PC-3 (cell line): Measurements from ENCODE around the gene ZNF3. TPM values are rescaled to one million over a fixed set of nuclear protein-coding genes. Genes with fewer than 3 reads are reported as not detected.

Experiments used
- ATAC-seq: fragments of 200-7000 bp; cut with Tn5 transposase; 2 replicates; pipeline ENCODE4 v1.9.1; 2020; ENCODE audit warnings: mild to moderate bottlenecking, moderate library complexity
- BruUV-seq: library from RNA; stranded (reverse); fragments of 400-500 nt; replicated peaks from 2 replicates; lab custom pipeline; 2021; lab: Mats Ljungman, UMichigan
- CTCF ChIA-PET: fragments of 300-600 bp; sonication (Branson Sonifier 250); formaldehyde crosslinking; loops from one replicate; lab custom pipeline; 2022; ENCODE audit warnings: antibody characterized with exemption; lab: Charles Lee
- POLR2A ChIA-PET: fragments of 300-600 bp; sonication (Branson Sonifier 250); formaldehyde crosslinking; loops from one replicate; lab custom pipeline; 2022; ENCODE audit warnings: antibody characterized with exemption; ENCODE audit not compliant: unreplicated experiment; lab: Charles Lee
- DNase-seq: peaks from one replicate; pipeline ENCODE4 v3.0.0-alpha.2; 2015
- H2AFZ ChIP-seq: fragments of 300-600 bp; sonication (generic); 2 replicates; pipeline ENCODE4 v1.6.0; 2016; ENCODE audit warnings: antibody characterized with exemption, low read length
- H3F3A ChIP-seq: fragments of 300-600 bp; sonication (generic); one replicate; pipeline ENCODE4 v1.6.0; 2017; ENCODE audit warnings: antibody characterized with exemption, low read length, control low read depth, mild to moderate bottlenecking; ENCODE audit not compliant: unreplicated experiment
- H3K27ac ChIP-seq: fragments of 300-600 bp; sonication (generic); 2 replicates; pipeline ENCODE4 v1.5.1; 2016; ENCODE audit warnings: mild to moderate bottlenecking, low read length
- H3K27me3 ChIP-seq: fragments of 300-600 bp; sonication (generic); 2 replicates; pipeline ENCODE4 v1.6.1; 2016; ENCODE audit warnings: low read length, mixed read lengths
- H3K36me3 ChIP-seq: fragments of 300-600 bp; sonication (generic); 2 replicates; pipeline ENCODE4 v1.6.1; 2016; ENCODE audit warnings: low read depth, mixed run types, low read length, mixed read lengths
- H3K4me1 ChIP-seq: fragments of 300-600 bp; sonication (generic); 2 replicates; pipeline ENCODE4 v1.5.1; 2016; ENCODE audit warnings: low read length; ENCODE audit not compliant: insufficient read depth
- H3K4me2 ChIP-seq: fragments of 300-600 bp; sonication (generic); 2 replicates; pipeline ENCODE4 v1.6.0; 2016; ENCODE audit warnings: low read length
- H3K4me3 ChIP-seq: fragments of 300-600 bp; sonication (generic); 2 replicates; pipeline ENCODE4 v1.5.1; 2016; ENCODE audit warnings: mild to moderate bottlenecking, low read length, mixed read lengths
- H3K79me2 ChIP-seq: fragments of 300-600 bp; sonication (generic); 2 replicates; pipeline ENCODE4 v1.6.1; 2017; ENCODE audit warnings: low read length, mixed read lengths
- H3K9ac ChIP-seq: fragments of 300-600 bp; sonication (generic); 2 replicates; pipeline ENCODE4 v1.6.0; 2016; ENCODE audit warnings: mild to moderate bottlenecking, low read length
- H3K9me2 ChIP-seq: fragments of 300-600 bp; sonication (generic); replicated peaks from 2 replicates; pipeline ENCODE4 v1.6.1; 2016; ENCODE audit warnings: mixed run types, low read length, mixed read lengths
- H3K9me3 ChIP-seq: fragments of 300-600 bp; sonication (generic); 2 replicates; pipeline ENCODE4 v1.6.1; 2016; ENCODE audit warnings: low read length, mixed read lengths
- H4K20me1 ChIP-seq: fragments of 300-600 bp; sonication (generic); 2 replicates; pipeline ENCODE4 v1.6.1; 2016; ENCODE audit warnings: low read length, mixed read lengths
- CTCF ChIP-seq: fragments of 300-600 bp; sonication (generic); conservative IDR thresholded peaks from 2 replicates; pipeline ENCODE4 v1.5.1; 2017; ENCODE audit warnings: antibody characterized with exemption, low read depth, mild to moderate bottlenecking, low read length
- EZH2 ChIP-seq: fragments of 300-600 bp; sonication (generic); IDR thresholded peaks from one replicate; pipeline ENCODE4 v1.6.1; 2017; ENCODE audit warnings: antibody characterized with exemption, mild to moderate bottlenecking, low read length; ENCODE audit not compliant: unreplicated experiment
- EZH2phosphoT487 ChIP-seq: fragments of 300-600 bp; sonication (generic); IDR thresholded peaks from 2 replicates; pipeline ENCODE4 v1.6.1; 2018; ENCODE audit warnings: mild to moderate bottlenecking, antibody characterized with exemption, low read length, borderline replicate concordance
- intact Hi-C: fragments of 100-400 bp; cut with micrococcal nuclease; formaldehyde crosslinking; loops from 2 replicates; pipeline ENCODE4 v1.9.0; 2023
- total RNA-seq: library from RNA; depleted of rRNA; stranded (reverse); fragments of >200 nt; gene quantifications from 2 replicates; pipeline ENCODE4 v1.2.3, GENCODE V29; 2014

ZNF3 gene
- total RNA-seq, 1 experiment from 2014 or later: 16.5 TPM

- peaks cover 3% of the 10 kb centered on the region for H3K36me3 ChIP-seq
- POLR2A ChIA-PET: no interaction called here
- no TSS peak for BruUV-seq
These were observed 33.5 kb upstream of the ZNF3 start for GRCh38 chr7:100115026-100115425.

GRCh38 chr7:100111914-100112313, 30.4 kb upstream of the ZNF3 start:
- H3K79me2 ChIP-seq: no peaks in the 10 kb centered on the region
- no peak overlapping the region for H3K9ac ChIP-seq
- intact Hi-C loops: no loop called here
- H3K27me3 ChIP-seq: no peaks in the 10 kb centered on the region
- H3K36me3 ChIP-seq: peaks cover 3% of the 10 kb centered on the region
- ChIA-PET CTCF (no interaction called here), POLR2A (no interaction called here)
- H3K4me3 ChIP-seq: no peak overlapping the region
- no peaks in the 10 kb centered on the region for H4K20me1 ChIP-seq
- H3F3A ChIP-seq: no peaks in the 10 kb centered on the region
- no peaks in the 10 kb centered on the region for H3K9me2 ChIP-seq
- no TSS peak for BruUV-seq
- ATAC-seq (no peak), DNase-seq (no peak)
- H3K4me2 ChIP-seq: no peak overlapping the region
- no peaks in the 10 kb centered on the region for H3K9me3 ChIP-seq
- H3K4me1 ChIP-seq: no peaks in the 10 kb centered on the region
- no peak for TF ChIP-seq CTCF
- no peak for TF ChIP-seq EZH2phosphoT487
- no peak for TF ChIP-seq EZH2
- no peak overlapping the region for H2AFZ ChIP-seq
- H3K27ac ChIP-seq: no peak overlapping the region

More at GRCh38 chr7:100115026-100115425, 33.5 kb upstream of the ZNF3 start:
- ATAC-seq (no peak), DNase-seq (no peak)
- H3K9ac ChIP-seq: no peak overlapping the region
- no peak overlapping the region for H3K4me3 ChIP-seq
- peaks cover 11% of the 10 kb centered on the region for H3K79me2 ChIP-seq
- no peaks in the 10 kb centered on the region for H3K9me3 ChIP-seq
- H3K27ac ChIP-seq: no peak overlapping the region
- intact Hi-C loops: no loop called here
- no peak overlapping the region for H2AFZ ChIP-seq
- no peaks in the 10 kb centered on the region for H3F3A ChIP-seq
- TF ChIP-seq EZH2phosphoT487 (no peak), CTCF (no peak), EZH2 (no peak)
- H3K9me2 ChIP-seq: no peaks in the 10 kb centered on the region
- CTCF ChIA-PET: no interaction called here
- no peak overlapping the region for H3K4me2 ChIP-seq
- H3K4me1 ChIP-seq: 0 out of 2 replicates have a peak, but pooled peaks cover 5% of the 10 kb centered on the region
- no peaks in the 10 kb centered on the region for H4K20me1 ChIP-seq
- H3K27me3 ChIP-seq: no peaks in the 10 kb centered on the region

GRCh38 chr7:100111156-100111555, 29.6 kb upstream of the ZNF3 start:
- no TSS peak for BruUV-seq
- ATAC-seq (no peak), DNase-seq (no peak)
- Histone ChIP-seq H2AFZ (no peak overlapping the region), H3K4me3 (no peak overlapping the region), H3K79me2 (no peaks in the 10 kb centered on the region), H3K9me3 (no peaks in the 10 kb centered on the region), H3K9ac (no peak overlapping the region), H3K36me3 (peaks cover 3% of the 10 kb centered on the region), H3K4me1 (no peaks in the 10 kb centered on the region), H4K20me1 (no peaks in the 10 kb centered on the region), H3K9me2 (no peaks in the 10 kb centered on the region), H3F3A (no peaks in the 10 kb centered on the region), H3K4me2 (no peak overlapping the region), H3K27ac (no peak overlapping the region), H3K27me3 (no peaks in the 10 kb centered on the region)
- intact Hi-C loops: no loop called here
- POLR2A ChIA-PET: interaction anchor here (0.6 kb wide), 1 partner anchor 9 kb away, joined by 6 read pairs; no protein-coding TSS in a partner anchor
- CTCF ChIA-PET: no interaction called here
- TF ChIP-seq CTCF (no peak), EZH2phosphoT487 (no peak), EZH2 (no peak)
